OCI-LY3 (cell line): ENCODE data around the gene MAN1A2.

Experiments
- H2AFZ ChIP-seq: fragments of 200-600, 300-600 bp; shearing (Covaris generic); 2 replicates; pipeline ENCODE4 v1.6.0; 2014; ENCODE audit warnings: antibody characterized with exemption, low read depth, low read length
- H3K27ac ChIP-seq: fragments of 200-600, 300-600 bp; sonication (generic); 2 replicates; pipeline ENCODE4 v1.5.1; 2014; ENCODE audit warnings: mild to moderate bottlenecking, low read length, moderate library complexity, mixed read lengths
- H3K27me3 ChIP-seq: fragments of 200-600, 300-600 bp; sonication (generic); 2 replicates; pipeline ENCODE4 v1.6.1; 2014; ENCODE audit warnings: low read depth, low read length, mixed read lengths
- H3K36me3 ChIP-seq: fragments of 200-600, 300-600 bp; sonication (generic); replicated peaks from 2 replicates; pipeline ENCODE3; 2014; ENCODE audit warnings: low read depth, low read length, mixed read lengths
- H3K4me1 ChIP-seq: fragments of 300-600, 200-600 bp; sonication (generic); 2 replicates; pipeline ENCODE4 v1.6.1; 2014; ENCODE audit warnings: low read length, mixed read lengths
- H3K4me2 ChIP-seq: fragments of 200-600, 300-600 bp; sonication (generic); 2 replicates; pipeline ENCODE4 v1.6.1; 2014; ENCODE audit warnings: low read length, mixed read lengths
- H3K4me3 ChIP-seq: fragments of 300-600, 200-600 bp; sonication (generic); 2 replicates; pipeline ENCODE4 v1.5.1; 2014; ENCODE audit warnings: antibody characterized with exemption, mild to moderate bottlenecking, low read length, moderate library complexity
- H3K79me2 ChIP-seq: fragments of 300-600, 200-600 bp; shearing (Covaris generic); 2 replicates; pipeline ENCODE4 v1.6.1; 2014; ENCODE audit warnings: mild to moderate bottlenecking, low read length, mixed read lengths
- H3K9ac ChIP-seq: fragments of 300-600, 200-600 bp; shearing (Covaris generic); 2 replicates; pipeline ENCODE4 v1.6.0; 2014; ENCODE audit warnings: mild to moderate bottlenecking, low read length, moderate library complexity
- H3K9me3 ChIP-seq: fragments of 200-600, 300-600 bp; shearing (Covaris generic); 2 replicates; pipeline ENCODE4 v1.6.1; 2014; ENCODE audit warnings: low read length, mixed read lengths; ENCODE audit not compliant: insufficient read depth
- H4K20me1 ChIP-seq: fragments of 200-600, 300-600 bp; sonication (generic); 2 replicates; pipeline ENCODE4 v1.6.1; 2016; ENCODE audit warnings: low read length, mixed read lengths; ENCODE audit not compliant: insufficient read depth
- EZH2phosphoT487 ChIP-seq: fragments of 200-600 bp; shearing (Covaris generic); IDR thresholded peaks from 2 replicates; pipeline ENCODE4 v1.6.1; 2018; ENCODE audit warnings: antibody characterized with exemption, mixed run types, low read depth
- TF ChIP-seq, protein P1 (sequence below): fragments of 200-600, 300-600 bp; sonication (generic); IDR thresholded peaks from 2 replicates; pipeline ENCODE4 v1.5.1; 2014; ENCODE audit warnings: antibody characterized with exemption, low read length, low read depth

MAN1A2 gene

DNA sequence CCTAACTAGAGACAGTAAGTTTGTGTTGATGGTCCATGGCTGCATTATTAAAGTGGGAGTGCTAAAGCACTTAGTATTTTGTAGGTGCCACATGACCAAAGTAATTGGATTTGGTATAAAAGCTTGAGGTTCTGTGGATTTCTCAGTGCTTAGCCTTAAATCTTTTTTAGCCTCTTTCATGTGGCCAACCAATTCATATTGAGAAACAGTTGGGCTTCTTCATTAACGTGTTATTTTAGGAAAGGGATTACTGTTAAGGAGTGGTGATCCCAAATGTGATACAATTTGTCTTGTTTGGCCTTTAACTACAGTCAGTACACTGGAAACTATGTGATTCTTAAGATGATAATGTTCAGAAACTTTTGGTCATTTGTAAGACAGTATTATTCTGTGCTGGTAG is 25.5 kb downstream of the MAN1A2 start:
- Histone ChIP-seq H3K4me3 (no peak overlapping the region), H3K36me3 (no peaks in the 10 kb centered on the region), H3K27ac (no peak overlapping the region), H3K4me1 (peaks cover 9% of the 10 kb centered on the region), H3K9me3 (no peaks in the 10 kb centered on the region), H3K9ac (no peak overlapping the region), H3K27me3 (no peaks in the 10 kb centered on the region), H4K20me1 (peaks cover 4% of the 10 kb centered on the region), H2AFZ (no peak overlapping the region), H3K79me2 (peaks cover 41% of the 10 kb centered on the region), H3K4me2 (no peak overlapping the region)
- TF ChIP-seq, protein P1, sequence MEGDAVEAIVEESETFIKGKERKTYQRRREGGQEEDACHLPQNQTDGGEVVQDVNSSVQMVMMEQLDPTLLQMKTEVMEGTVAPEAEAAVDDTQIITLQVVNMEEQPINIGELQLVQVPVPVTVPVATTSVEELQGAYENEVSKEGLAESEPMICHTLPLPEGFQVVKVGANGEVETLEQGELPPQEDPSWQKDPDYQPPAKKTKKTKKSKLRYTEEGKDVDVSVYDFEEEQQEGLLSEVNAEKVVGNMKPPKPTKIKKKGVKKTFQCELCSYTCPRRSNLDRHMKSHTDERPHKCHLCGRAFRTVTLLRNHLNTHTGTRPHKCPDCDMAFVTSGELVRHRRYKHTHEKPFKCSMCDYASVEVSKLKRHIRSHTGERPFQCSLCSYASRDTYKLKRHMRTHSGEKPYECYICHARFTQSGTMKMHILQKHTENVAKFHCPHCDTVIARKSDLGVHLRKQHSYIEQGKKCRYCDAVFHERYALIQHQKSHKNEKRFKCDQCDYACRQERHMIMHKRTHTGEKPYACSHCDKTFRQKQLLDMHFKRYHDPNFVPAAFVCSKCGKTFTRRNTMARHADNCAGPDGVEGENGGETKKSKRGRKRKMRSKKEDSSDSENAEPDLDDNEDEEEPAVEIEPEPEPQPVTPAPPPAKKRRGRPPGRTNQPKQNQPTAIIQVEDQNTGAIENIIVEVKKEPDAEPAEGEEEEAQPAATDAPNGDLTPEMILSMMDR, result no peak
- no peak for TF ChIP-seq EZH2phosphoT487

DNA sequence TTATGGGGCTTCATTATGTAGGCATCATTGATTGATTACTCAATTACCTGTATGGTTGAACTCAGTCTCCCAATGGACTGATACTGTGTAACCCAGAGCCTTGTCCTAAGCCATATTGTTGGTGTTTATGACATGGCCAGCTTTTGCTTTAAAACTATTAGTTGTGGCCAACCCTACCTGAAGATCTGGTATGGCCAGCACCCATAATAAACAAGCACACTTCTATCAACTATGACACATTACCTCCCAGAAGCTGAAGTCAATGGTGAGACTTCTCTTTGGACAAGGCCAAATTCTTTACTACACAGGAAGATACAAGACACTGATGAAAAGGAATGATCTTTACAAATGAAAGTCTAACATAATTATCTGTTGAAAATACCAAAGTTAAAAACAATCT is 28.8 kb downstream of the MAN1A2 start:
- H3K36me3 ChIP-seq, result no peaks in the 10 kb centered on the region
- H4K20me1 ChIP-seq, result peaks cover 4% of the 10 kb centered on the region
- H3K27ac ChIP-seq, result no peak overlapping the region
- no peak overlapping the region for H2AFZ ChIP-seq
- H3K9ac ChIP-seq, result no peak overlapping the region
- no peaks in the 10 kb centered on the region for H3K9me3 ChIP-seq
- TF ChIP-seq EZH2phosphoT487, result no peak
- TF ChIP-seq, protein P1, result no peak
- peaks cover 9% of the 10 kb centered on the region for H3K4me1 ChIP-seq
- no peak overlapping the region for H3K4me3 ChIP-seq
- no peaks in the 10 kb centered on the region for H3K27me3 ChIP-seq
- peaks cover 37% of the 10 kb centered on the region for H3K79me2 ChIP-seq
- H3K4me2 ChIP-seq, result no peak overlapping the region

DNA sequence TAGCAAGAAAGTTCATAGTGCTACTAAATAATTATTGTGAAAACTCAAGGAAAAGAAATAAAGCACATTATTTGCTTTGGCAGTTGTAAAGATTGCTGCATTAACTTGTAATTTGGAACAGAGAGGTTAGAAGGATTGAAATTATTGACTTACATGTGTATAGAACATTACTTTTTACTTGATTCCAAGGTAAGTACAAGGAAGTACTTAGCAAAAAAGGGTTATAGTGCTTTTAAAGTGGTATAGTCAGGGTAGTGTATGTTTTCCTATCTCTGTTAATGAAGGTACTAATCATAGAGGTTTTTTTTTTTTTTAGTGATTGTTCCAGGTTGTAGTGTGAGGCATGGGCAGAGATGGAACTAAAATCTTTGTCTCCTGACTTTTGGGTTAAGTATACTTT is 29.4 kb downstream of the MAN1A2 start:
- TF ChIP-seq, protein P1, result no peak
- no peak for TF ChIP-seq EZH2phosphoT487
- Histone ChIP-seq H3K4me2 (0 out of 2 replicates have a peak overlapping the region, but pooled peaks have one; percentile 2), H3K27me3 (no peaks in the 10 kb centered on the region), H3K4me3 (no peak overlapping the region), H3K4me1 (peaks cover 9% of the 10 kb centered on the region), H3K36me3 (no peaks in the 10 kb centered on the region), H2AFZ (no peak overlapping the region), H4K20me1 (peaks cover 4% of the 10 kb centered on the region), H3K79me2 (peaks cover 32% of the 10 kb centered on the region), H3K9me3 (no peaks in the 10 kb centered on the region), H3K9ac (no peak overlapping the region), H3K27ac (no peak overlapping the region)

DNA sequence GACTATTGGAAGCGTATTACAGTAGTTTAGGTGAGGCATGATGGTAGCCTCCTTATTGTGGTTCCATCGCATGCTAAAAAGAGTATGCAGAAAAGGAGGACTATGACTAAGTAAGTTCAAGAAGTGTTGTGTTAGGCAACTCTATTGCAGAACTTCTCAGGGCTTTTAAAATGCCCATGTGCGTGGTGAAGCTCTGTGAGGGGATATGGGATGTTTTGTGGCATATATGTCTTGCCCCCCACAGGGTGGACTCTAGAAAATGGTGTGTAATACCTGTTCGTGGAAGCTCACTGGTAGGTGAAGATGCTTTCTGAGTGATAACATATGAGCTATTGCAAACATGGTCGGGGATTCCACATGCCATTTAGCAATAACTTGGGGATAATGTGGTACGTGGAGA is 31.7 kb downstream of the MAN1A2 start:
- Histone ChIP-seq H4K20me1 (peaks cover 4% of the 10 kb centered on the region), H3K4me2 (no peak overlapping the region), H3K4me1 (peaks cover 9% of the 10 kb centered on the region), H3K9ac (no peak overlapping the region), H3K79me2 (peaks cover 18% of the 10 kb centered on the region), H3K27ac (no peak overlapping the region), H3K9me3 (no peaks in the 10 kb centered on the region), H3K4me3 (no peak overlapping the region), H2AFZ (no peak overlapping the region), H3K27me3 (no peaks in the 10 kb centered on the region), H3K36me3 (peaks cover 11% of the 10 kb centered on the region)
- TF ChIP-seq, protein P1, result no peak
